ENCODE measurements around the gene IZUMO3. TPM values are rescaled to one million over a fixed set of nuclear protein-coding genes. Genes with fewer than 3 reads are reported as not detected.

Gene IZUMO3
- polyA plus RNA-seq, 1 of the 3 experiments (the other 2 are of a cell fraction), result not detected

DNA sequence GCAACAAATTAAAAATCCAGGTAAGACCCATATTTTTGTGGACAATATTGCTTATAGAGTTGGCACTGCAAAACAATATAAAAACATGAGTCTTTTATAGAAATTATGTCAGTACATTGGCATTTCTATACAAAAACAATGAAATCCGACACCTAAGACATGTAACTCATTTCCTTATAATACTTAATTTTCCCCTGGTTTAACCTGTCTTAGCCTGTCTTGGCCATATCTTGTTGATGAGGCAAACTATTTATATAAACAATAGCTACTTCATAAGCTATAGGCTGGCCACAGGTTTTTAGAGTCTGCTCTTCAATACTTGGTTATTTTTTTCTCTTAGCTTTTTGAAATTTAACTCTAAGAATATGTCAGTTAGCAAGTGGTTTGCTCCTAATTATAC is 44.7 kb upstream of the IZUMO3 start:
- ChIA-PET POLR2A (no interaction called here), CTCF (no interaction called here)
- Histone ChIP-seq H3K9me2 (no peaks in the 10 kb centered on the region), H3K9ac (no peak overlapping the region), H2AFZ (ENCODE audit: low read depth) (no peak overlapping the region), H3K27me3 (ENCODE audit: insufficient read depth) (no peaks in the 10 kb centered on the region), H3K9me3 (no peaks in the 10 kb centered on the region), H3K4me1 (ENCODE audit: control insufficient read depth in 1 of 2, insufficient read depth in 2 of 2, low read depth in 1 of 2, low read length in 1 of 2) (no peaks in the 10 kb centered on the region), H3K4me2 (no peak overlapping the region), H4K20me1 (ENCODE audit: insufficient read depth) (no peaks in the 10 kb centered on the region), H3K4me3 (ENCODE audit: low read depth in 2 of 2, low read length in 1 of 2) (no peak overlapping the region), H3F3A (replicated peaks; ENCODE audit: insufficient read depth) (no peaks in the 10 kb centered on the region), H3K79me2 (ENCODE audit: insufficient read depth) (no peaks in the 10 kb centered on the region), H3K27ac (ENCODE audit: low read depth in 2 of 2, low read length in 1 of 2) (no peak overlapping the region), H3K36me3 (replicated peaks in 1 of 2; ENCODE audit: control insufficient read depth in 1 of 2, insufficient read depth in 2 of 2, low read length in 1 of 2) (no peaks in the 10 kb centered on the region)
- TF ChIP-seq EP300 (IDR thresholded peaks at IDR 0.05; ENCODE audit: borderline replicate concordance in 1 of 2, low read depth in 1 of 2, low read length in 1 of 2) (no peak), MAX (IDR thresholded peaks at IDR 0.05; ENCODE audit: low read depth) (no peak), RXRA (IDR thresholded peaks at IDR 0.05; ENCODE audit: borderline replicate concordance, low read depth) (no peak), TEAD4 (IDR thresholded peaks at IDR 0.05; ENCODE audit: borderline replicate concordance, insufficient read depth) (no peak), EZH2phosphoT487 (IDR thresholded peaks at IDR 0.05; ENCODE audit: borderline replicate concordance, low read depth) (no peak), YY1 (IDR thresholded peaks at IDR 0.05; ENCODE audit: low read depth) (no peak), TAF1 (IDR thresholded peaks at IDR 0.05; ENCODE audit: borderline replicate concordance, low read depth, low read length) (no peak), CHD2 (IDR thresholded peaks at IDR 0.05; ENCODE audit: low read length, partially characterized antibody) (no peak)
- TF ChIP-seq, protein P1, sequence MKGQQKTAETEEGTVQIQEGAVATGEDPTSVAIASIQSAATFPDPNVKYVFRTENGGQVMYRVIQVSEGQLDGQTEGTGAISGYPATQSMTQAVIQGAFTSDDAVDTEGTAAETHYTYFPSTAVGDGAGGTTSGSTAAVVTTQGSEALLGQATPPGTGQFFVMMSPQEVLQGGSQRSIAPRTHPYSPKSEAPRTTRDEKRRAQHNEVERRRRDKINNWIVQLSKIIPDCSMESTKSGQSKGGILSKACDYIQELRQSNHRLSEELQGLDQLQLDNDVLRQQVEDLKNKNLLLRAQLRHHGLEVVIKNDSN (IDR thresholded peaks at IDR 0.05; ENCODE audit: borderline replicate concordance, low read depth), result no peak
- DNase-seq, result no peak
- 23% methylated on average over 1 of the region's 1 CpG for WGBS (ENCODE audit: low lambda C conversion rate)

GRCh38 chr9:24587883-24588282 is 42.2 kb upstream of the IZUMO3 start:
- Histone ChIP-seq H3K27ac (ENCODE audit: low read depth in 2 of 2, low read length in 1 of 2) (no peak overlapping the region), H2AFZ (ENCODE audit: low read depth) (no peak overlapping the region), H4K20me1 (ENCODE audit: insufficient read depth) (no peaks in the 10 kb centered on the region), H3K36me3 (replicated peaks in 1 of 2; ENCODE audit: control insufficient read depth in 1 of 2, insufficient read depth in 2 of 2, low read length in 1 of 2) (no peaks in the 10 kb centered on the region), H3K79me2 (ENCODE audit: insufficient read depth) (no peaks in the 10 kb centered on the region), H3F3A (replicated peaks; ENCODE audit: insufficient read depth) (no peaks in the 10 kb centered on the region), H3K27me3 (ENCODE audit: insufficient read depth) (no peaks in the 10 kb centered on the region), H3K9me2 (no peaks in the 10 kb centered on the region), H3K4me1 (ENCODE audit: control insufficient read depth in 1 of 2, insufficient read depth in 2 of 2, low read depth in 1 of 2, low read length in 1 of 2) (no peaks in the 10 kb centered on the region), H3K4me2 (no peak overlapping the region), H3K9me3 (no peaks in the 10 kb centered on the region; the same call in 1 of the 2 replicates), H3K9ac (no peak overlapping the region), H3K4me3 (ENCODE audit: low read depth in 2 of 2, low read length in 1 of 2) (no peak overlapping the region)
- WGBS (ENCODE audit: low lambda C conversion rate), result 5% methylated on average over 2 of the region's 2 CpGs
- ChIA-PET POLR2A (no interaction called here), CTCF (interaction anchor here (1.0 kb wide), 1 partner anchor 44 kb away, joined by 3 read pairs; no protein-coding TSS in a partner anchor)
- DNase-seq, result no peak
- TF ChIP-seq SMC3 (IDR thresholded peaks at IDR 0.05; ENCODE audit: low read depth, low read length) (no peak), SIN3A (IDR thresholded peaks at IDR 0.05; ENCODE audit: borderline replicate concordance, low read depth, low read length) (no peak), GATA2 (CRISPR knock-in tag; IDR thresholded peaks at IDR 0.05) (no peak), FOXM1 (IDR thresholded peaks at IDR 0.05; ENCODE audit: low read depth) (no peak), MEF2A (IDR thresholded peaks at IDR 0.05; ENCODE audit: borderline replicate concordance, low read depth) (no peak), RXRA (IDR thresholded peaks at IDR 0.05; ENCODE audit: borderline replicate concordance, low read depth) (no peak), GABPA (IDR thresholded peaks at IDR 0.05; ENCODE audit: low read depth) (no peak), FOSL2 (IDR thresholded peaks at IDR 0.05; ENCODE audit: borderline replicate concordance, low read depth) (no peak), TCF12 (IDR thresholded peaks at IDR 0.05) (no peak), PBX3 (IDR thresholded peaks at IDR 0.05) (no peak), NRF1 (IDR thresholded peaks at IDR 0.05; ENCODE audit: low read depth, low read length) (no peak)
